Right lobe of liver (tissue), 6 donors: ENCODE results near the gene SLC9A8. TPM values are rescaled to one million over a fixed set of nuclear protein-coding genes. Genes with fewer than 3 reads are reported as not detected.

Source experiments
- ATAC-seq, 4 donors: fragments of 200-7000 bp; cut with Tn5 transposase; one replicate each; pipeline ENCODE4 v1.9.1; 2020; ENCODE audit warnings: mild to moderate bottlenecking in 4 of 4, moderate library complexity in 4 of 4
- DNase-seq, 3 donors: peaks; one replicate each; pipeline ENCODE4 v3.0.0-alpha.2; 2020
- H3K27ac ChIP-seq, 3 donors: fragments of 200-600 bp; one replicate each; pipeline ENCODE4 v1.8.0; 2022
- H3K27me3 ChIP-seq, 2 donors: fragments of 200-600 bp; one replicate each; pipeline ENCODE4 v1.8.0; 2022
- H3K36me3 ChIP-seq, 4 donors: fragments of 200-600 bp; sonication (generic) in 1 of 4; one replicate each; pipeline versions ENCODE4 v1.5.1 to v1.8.0; 2017 to 2022; ENCODE audit warnings: control low read depth in 1 of 4
- H3K4me1 ChIP-seq, 4 donors: fragments of 200-600 bp; sonication (generic) in 1 of 4; one replicate each; pipeline versions ENCODE4 v1.5.1 to v1.8.0; 2017 to 2022; ENCODE audit warnings: control low read depth in 1 of 4
- H3K4me3 ChIP-seq, 3 donors: fragments of 200-600 bp; one replicate each; pipeline ENCODE4 v1.8.0; 2022
- H3K9me3 ChIP-seq, 4 donors: fragments of 200-600 bp; sonication (generic) in 1 of 4; one replicate each; pipeline versions ENCODE4 v1.5.1 to v1.8.0; 2017 to 2022; ENCODE audit warnings: control low read depth in 1 of 4
- POLR2A ChIP-seq: fragments of 450-650 bp; IDR thresholded peaks from one replicate; pipeline ENCODE4 v1.6.1; 2017; ENCODE audit warnings: antibody characterized with exemption, mild to moderate bottlenecking
- WGBS: methylation state at CpG from one replicate; pipeline ENCODE4 v1.1.6; 2018; ENCODE audit warnings: low coverage, low lambda C conversion rate; ENCODE audit not compliant: insufficient coverage; ENCODE audit errors: missing lambda C conversion rate; 5-methylcytosine and 5-hydroxymethylcytosine counted together
- intact Hi-C, 2 donors: fragments of 100-400 bp; cut with DNase I; formaldehyde crosslinking; loops; one replicate each; pipeline versions ENCODE4 v1.11.2 to v1.14.1; 2022
- total RNA-seq, 6 experiments: library from RNA; depleted of rRNA in 2 of 6; stranded (reverse); fragments of >200 nt in 2 of 6; fragmentation: NEBNext Ultra II Directional in 3 of 6; extraction: Animal tissue kit (Norgen Biotek cat#: 25700) in 3 of 6; gene quantifications; one replicate each; pipeline versions ENCODE4 v1.1.0 to v1.2.4, GENCODE V29; 2016 to 2023
- TF ChIP-seq, protein P1 (sequence below), 4 donors: fragments of 200-600 bp in 3 of 4; fragments of 450-650 bp in 1 of 4; IDR thresholded peaks; one replicate each; pipeline versions ENCODE4 v1.5.1 to v1.8.0; 2016 to 2022; ENCODE audit warnings: antibody characterized with exemption in 4 of 4, mild to moderate bottlenecking in 2 of 4
- donor health status: DM: no; HTN: yes; CAD: no.
- donor health status: DM: no; HTN: no; CAD: no.
- donor health status: DM: no; HTN: no; CAD: no.
- donor health status: DM: no; HTN: yes; CAD: no.
- donor health status: DM: no; HTN: yes; CAD: no.

SLC9A8 gene
- total RNA-seq, 6 experiments from 2014 or later, result 6.8 to 10.6 (median 9.6) TPM

DNA sequence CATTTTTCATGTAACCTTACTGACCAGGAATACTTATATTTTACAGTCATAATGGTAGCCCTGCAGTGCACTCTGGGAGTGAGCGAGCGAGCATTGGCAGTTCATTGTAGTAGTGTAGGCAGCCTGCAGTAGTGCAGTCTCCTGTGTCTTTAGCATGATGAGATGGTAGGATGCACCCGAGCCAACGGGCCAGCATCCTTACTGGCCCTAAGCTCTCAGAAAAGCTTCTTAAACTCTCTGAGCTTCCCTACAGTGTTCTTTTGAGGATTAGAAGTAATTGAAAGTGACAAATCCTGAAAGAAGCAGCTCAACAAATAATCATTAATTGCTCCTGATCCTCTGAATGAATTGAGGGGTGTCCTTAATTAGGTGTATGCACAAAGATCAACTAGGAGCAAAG, 20.9 kb downstream of the SLC9A8 start:
- 97% methylated on average over 3 of the region's 4 CpGs for WGBS
- H3K27ac ChIP-seq, result peak overlapping the region in 1 of 3 donors; percentile 57
- H3K36me3 ChIP-seq, result no peaks in the 10 kb centered on the region

DNA sequence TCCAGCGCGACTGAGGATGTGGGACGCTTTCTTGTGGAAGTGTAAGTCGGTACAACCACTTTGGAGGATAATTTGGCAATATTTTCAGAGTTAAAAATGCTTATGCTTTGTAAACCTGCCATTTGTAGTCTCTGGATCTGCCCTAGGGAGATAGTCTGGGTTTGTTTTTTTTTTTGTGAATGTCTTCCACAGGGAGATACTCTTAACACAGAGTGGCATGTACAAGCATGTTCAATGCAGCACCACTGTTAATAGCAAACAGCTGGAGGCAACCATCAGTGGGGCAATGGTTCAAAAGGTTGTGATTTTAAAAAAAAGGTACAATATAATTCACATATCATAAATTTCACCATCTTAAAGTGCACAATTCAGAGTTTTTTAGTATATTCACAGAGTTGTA, 22.4 kb downstream of the SLC9A8 start:
- Histone ChIP-seq H3K27me3 (no peaks in the 10 kb centered on the region), H3K4me3 (no peak overlapping the region), H3K36me3 (peaks cover 0 to 2% (median 0%) of the 10 kb centered on the region in 4 donors), H3K4me1 (peaks cover 0 to 32% (median 14%) of the 10 kb centered on the region in 4 donors), H3K27ac (no peak overlapping the region), H3K9me3 (no peaks in the 10 kb centered on the region)
- TF ChIP-seq, protein P1, sequence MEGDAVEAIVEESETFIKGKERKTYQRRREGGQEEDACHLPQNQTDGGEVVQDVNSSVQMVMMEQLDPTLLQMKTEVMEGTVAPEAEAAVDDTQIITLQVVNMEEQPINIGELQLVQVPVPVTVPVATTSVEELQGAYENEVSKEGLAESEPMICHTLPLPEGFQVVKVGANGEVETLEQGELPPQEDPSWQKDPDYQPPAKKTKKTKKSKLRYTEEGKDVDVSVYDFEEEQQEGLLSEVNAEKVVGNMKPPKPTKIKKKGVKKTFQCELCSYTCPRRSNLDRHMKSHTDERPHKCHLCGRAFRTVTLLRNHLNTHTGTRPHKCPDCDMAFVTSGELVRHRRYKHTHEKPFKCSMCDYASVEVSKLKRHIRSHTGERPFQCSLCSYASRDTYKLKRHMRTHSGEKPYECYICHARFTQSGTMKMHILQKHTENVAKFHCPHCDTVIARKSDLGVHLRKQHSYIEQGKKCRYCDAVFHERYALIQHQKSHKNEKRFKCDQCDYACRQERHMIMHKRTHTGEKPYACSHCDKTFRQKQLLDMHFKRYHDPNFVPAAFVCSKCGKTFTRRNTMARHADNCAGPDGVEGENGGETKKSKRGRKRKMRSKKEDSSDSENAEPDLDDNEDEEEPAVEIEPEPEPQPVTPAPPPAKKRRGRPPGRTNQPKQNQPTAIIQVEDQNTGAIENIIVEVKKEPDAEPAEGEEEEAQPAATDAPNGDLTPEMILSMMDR (IDR thresholded peaks at IDR 0.05), result no peak
- no peak for TF ChIP-seq POLR2A
- intact Hi-C loops, result no loop called here
- no peak for DNase-seq
- ATAC-seq, result no peak
- 85% methylated on average over 4 of the region's 4 CpGs for WGBS

More for the DNA sequence above, 20.9 kb downstream of the SLC9A8 start:
- Histone ChIP-seq H3K9me3 (no peaks in the 10 kb centered on the region), H3K4me1 (peaks cover 0 to 32% (median 14%) of the 10 kb centered on the region in 4 donors), H3K27me3 (no peaks in the 10 kb centered on the region), H3K4me3 (no peak overlapping the region)
- TF ChIP-seq, protein P1 (IDR thresholded peaks at IDR 0.05), result no peak
- no peak for TF ChIP-seq POLR2A
- intact Hi-C loops, result no loop called here
- no peak for DNase-seq
- no peak for ATAC-seq

DNA sequence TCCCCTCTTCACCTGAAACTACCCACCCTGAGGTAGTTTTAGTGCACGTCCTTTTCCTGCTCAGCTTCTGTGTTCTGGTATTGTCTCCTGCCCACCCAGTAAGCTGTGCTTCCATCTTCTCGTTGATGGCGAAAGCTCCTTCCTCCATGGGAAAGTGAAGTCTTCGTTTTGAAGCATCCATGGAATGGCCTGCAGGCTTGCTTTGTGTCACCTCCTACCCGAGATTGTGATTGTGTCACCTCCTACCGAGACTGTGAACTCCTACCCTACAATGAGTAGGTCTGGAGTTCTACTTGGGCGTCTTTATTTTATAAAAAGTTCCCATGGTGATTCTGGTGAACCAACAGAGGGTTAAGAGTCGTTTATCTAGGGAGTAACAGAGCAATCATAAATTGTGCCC, 25.9 kb downstream of the SLC9A8 start:
- ATAC-seq (no peak), DNase-seq (no peak)
- TF ChIP-seq POLR2A, result no peak
- TF ChIP-seq, protein P1 (IDR thresholded peaks at IDR 0.05), result no peak
- Histone ChIP-seq H3K27ac (no peak overlapping the region), H3K36me3 (peaks cover 0 to 2% (median 0%) of the 10 kb centered on the region in 4 donors), H3K9me3 (no peaks in the 10 kb centered on the region), H3K4me1 (peaks cover 0 to 1% (median under 1%) of the 10 kb centered on the region in 4 donors), H3K27me3 (no peaks in the 10 kb centered on the region), H3K4me3 (no peak overlapping the region)
- intact Hi-C loops, result no loop called here
- WGBS, result 83% methylated on average over 6 of the region's 8 CpGs

DNA sequence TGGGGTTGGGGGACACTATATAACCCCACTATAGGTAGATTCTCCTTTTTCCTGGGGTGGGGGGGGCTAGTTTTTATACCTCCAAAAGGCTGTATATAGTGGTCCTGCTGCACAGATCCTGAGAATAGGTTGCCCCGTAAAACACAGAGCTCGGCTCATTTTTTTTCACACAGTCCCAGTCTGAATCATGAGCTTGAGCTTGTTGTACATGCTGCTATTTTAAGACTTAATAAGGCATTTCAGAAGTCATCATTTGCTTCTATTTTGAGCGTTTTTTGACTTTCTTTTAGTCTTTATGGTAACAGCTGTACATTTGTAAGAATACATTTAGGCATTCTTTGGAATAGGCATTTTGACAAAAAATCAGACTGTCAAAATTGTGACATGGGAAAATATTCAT, 30.5 kb downstream of the SLC9A8 start:
- no peak overlapping the region for H3K27ac ChIP-seq

DNA sequence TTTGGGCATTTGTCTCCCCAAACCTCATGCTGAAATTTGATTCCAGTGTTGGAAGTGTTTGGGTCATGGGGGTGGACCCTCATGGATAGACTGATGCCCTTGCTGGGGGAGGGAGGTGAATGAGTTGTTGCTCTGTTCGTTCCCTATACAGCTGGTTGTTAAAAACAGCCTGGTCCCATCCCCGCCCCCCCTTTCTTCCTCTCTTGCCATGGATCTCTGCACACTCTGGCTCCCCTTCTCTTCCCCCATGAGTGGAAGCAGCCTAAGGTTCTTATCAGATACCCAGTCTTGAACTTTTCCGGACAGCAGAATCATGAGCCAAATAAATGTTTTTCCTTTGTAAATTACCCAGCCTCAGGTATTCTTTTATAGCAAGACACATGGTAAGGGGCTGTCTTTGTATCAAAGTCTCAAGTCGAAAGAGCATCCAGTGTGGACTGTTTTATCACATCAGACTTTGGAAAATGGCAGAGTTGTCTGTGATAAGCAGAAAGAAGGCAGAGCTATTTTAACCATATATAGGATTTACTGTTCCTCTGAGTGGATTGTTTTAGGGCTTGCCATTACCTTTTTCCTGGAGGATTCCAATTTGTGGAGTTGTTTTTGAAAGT, 31.2 kb downstream of the SLC9A8 start:
- Histone ChIP-seq H3K9me3 (no peaks in the 10 kb centered on the region), H3K4me1 (peaks cover 0 to 5% (median 0%) of the 10 kb centered on the region in 4 donors), H3K27ac (no peak overlapping the region), H3K36me3 (peaks cover 0 to 10% (median 3%) of the 10 kb centered on the region in 4 donors), H3K27me3 (no peaks in the 10 kb centered on the region), H3K4me3 (no peak overlapping the region)
- DNase-seq (no peak), ATAC-seq (peak in 1 of 4 donors; percentile 29)
- intact Hi-C loops, result loop anchor here (5.0 to 10.0 kb wide), 2 partner anchors 229 to 232 kb away; no protein-coding TSS in a partner anchor
- TF ChIP-seq, protein P1 (IDR thresholded peaks at IDR 0.05), result no peak
- 48% methylated on average over 3 of the region's 4 CpGs for WGBS

More for the DNA sequence above, 30.5 kb downstream of the SLC9A8 start:
- no peaks in the 10 kb centered on the region for H3K9me3 ChIP-seq
- H3K4me1 ChIP-seq, result peaks cover 0 to 5% (median 0%) of the 10 kb centered on the region in 4 donors
- no peaks in the 10 kb centered on the region for H3K27me3 ChIP-seq
- intact Hi-C loops, result loop anchor here (5.0 to 10.0 kb wide), 2 partner anchors 228 to 231 kb away; no protein-coding TSS in a partner anchor
- TF ChIP-seq POLR2A, result no peak
- WGBS, result 97% methylated on average over 2 of the region's 3 CpGs
- ATAC-seq (no peak), DNase-seq (no peak)
- peaks cover 0 to 3% (median 1%) of the 10 kb centered on the region in 4 donors for H3K36me3 ChIP-seq
- no peak overlapping the region for H3K4me3 ChIP-seq
